ENCODE results near the gene KYNU.
"Not testable (repeated sequence)": the region's sequence is repeated elsewhere in the genome, so short reads cannot be mapped to it uniquely, and the experiment has no call there.

KYNU gene

DNA sequence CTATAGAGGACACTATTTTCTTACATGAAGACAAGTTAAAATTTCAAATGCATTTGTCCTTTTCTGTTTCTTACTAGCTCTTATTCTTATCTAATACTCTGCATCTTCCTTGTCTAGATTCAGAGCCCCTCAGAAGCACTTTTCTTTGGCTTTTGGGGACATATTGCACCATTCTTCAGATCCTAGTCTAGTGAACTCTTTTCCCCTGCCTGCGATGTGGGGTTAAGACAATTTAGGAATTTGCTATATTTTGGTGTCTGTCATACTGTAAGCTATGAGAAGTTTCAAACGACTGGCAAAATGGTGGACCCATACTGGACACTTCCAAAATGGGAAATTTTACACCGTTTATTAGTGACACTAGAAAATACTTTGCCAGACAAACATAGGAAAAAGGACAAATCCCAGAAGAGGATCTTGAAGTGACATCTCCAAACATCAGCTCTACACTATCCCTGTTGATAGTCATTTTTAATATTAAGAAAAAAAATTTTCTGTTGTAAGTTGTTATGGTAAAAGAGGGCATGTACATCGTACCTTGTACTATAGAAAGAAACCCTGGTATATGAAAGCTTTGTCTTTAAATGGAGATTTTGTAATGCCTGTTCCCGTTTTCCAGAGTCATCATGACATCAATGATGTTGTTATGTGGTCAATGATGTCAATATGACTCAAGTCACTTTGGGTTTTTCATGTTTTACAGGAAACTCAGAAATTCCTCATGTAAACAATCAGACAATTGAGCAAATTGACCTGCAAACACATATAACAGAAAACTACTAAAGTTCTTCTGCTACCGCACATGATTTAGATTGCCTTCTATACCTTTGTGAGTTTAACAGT, 4.4 kb upstream of the KYNU start:
- no peak for DNase-seq

DNA sequence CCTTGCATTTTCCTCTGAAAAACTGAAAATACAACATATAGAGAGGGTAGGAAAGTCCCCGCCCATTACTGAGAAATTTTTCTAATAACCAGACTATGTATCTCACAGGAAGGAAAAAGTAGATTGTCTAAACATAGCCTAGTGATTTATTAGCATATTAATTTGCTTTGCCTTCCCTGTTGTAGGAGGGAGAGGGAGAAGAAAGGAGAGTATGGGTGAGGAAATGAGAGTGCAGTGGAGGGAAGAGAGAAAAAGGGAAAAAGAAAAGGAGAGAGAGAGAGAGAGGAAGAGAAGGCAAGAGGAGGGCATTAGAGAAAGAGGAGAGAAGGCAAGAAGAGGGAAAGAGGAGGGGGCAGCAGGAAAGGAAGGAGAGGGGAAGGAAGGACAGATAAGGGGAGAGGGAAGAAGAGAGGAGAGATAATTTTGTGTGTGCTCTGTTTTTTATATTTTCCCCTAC, 3.6 kb upstream of the KYNU start:
- DNase-seq, result no peak

DNA sequence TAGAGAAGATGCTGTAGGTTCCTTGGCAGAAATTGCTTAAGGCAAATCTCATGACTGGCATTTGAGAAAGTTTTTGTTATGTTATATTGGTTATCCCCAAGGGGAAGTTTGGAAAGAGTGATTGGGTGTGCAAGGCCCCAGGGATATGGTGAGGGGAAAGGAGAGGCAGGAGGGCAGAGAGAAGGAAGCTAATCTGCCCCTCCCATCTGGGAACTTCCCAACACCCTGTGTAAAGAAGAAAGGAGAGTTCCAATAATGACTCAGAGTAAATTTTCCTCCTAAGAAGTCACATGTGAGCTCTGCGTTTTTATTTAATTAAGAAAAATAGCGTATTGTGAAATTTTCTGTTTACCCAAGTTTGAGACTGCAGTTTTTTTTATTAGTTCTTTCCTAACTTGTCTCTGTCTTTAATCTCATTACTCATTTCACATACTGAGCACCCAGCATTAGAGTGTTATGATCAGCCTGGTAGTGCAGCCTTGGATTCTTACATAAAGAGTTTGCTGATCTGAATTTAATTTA, 3.1 kb upstream of the KYNU start:
- no peak for DNase-seq

DNA sequence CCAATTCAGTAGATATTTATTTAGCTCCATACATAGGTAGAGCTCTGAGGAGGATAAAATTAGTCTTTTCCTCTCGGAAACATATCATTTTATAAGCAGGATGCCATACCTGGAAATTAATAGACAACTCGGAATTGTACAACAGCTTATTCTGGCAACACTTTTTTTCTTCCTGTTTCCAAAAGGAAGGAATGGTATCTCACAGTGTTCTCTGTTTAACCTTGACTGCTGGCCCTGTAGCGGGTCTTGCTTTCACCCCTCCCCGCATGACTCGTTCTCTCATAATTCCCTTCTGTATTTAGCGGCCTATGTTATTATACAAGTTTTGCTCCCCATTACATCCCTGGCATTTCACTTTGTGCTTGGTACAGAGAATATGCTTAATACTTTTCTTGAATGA, 2.5 kb upstream of the KYNU start:
- DNase-seq, result no peak

DNA sequence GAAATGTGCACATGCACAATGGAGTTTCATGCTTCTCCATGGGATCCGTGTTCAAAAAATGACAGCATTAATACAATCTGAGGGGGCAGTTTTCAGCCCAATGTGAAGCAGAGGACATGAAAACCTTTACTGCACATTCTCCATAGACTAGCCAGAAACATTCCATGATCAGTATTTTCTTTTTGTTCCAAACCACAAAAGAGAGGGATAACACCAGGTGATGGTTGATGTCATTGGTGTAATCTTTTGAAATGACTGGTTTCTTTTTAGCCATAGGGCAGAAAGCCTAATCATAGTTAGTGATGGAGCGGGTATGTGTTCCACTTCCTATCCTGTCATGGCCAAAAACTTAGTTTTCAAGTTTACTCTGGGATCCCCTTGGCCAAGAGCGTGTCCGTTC, 1.8 kb upstream of the KYNU start:
- DNase-seq, result no peak

DNA sequence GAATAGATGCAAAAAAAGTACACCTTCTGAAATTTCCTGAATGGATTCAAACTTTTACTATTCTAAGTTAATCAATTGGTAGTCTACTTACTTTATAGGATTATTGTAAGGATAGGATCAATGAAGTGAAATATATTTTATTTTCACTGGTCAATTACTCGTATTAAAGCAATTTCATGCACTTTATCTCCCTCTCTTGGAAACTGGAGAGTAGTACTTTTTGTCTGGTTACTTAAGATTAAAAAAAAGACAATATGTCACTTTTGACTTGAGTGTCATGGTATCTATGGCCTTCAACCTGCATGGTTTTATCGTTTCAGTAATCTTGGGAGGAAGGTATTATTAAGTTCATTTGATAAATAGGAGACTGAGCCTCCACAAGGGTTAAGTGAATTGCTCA, 1.0 kb upstream of the KYNU start:
- no peak for DNase-seq

DNA sequence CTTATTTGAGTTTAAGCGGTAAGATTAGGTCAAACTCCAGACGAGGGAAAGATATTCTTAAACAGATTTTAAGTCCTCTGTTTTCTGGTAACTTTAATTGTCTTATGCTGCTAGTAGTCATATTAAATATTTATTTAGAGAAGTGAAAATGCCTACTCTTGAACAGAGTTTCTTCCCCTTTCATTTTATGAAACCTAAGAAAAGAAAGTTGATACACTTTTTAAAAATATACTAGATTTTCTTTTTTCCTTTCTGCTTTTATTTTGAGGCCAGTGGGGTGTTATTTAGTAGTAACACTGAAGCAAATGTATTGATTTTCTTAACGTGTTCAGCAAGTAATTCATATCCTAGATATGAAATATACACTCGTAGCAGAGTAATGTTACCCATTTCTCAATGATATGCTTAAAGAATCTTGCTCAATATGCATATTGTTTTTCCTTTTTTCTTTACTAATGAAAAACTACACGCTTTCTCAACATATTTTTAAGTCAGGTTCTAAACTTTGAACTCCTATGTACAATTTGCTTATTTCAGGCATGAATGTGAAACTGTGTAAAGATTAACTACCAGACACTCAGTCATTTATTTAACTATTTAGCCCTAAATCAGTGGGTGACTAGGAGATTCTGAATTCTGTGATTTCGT, 691 bp downstream of the KYNU start:
- DNase-seq, result no peak

DNA sequence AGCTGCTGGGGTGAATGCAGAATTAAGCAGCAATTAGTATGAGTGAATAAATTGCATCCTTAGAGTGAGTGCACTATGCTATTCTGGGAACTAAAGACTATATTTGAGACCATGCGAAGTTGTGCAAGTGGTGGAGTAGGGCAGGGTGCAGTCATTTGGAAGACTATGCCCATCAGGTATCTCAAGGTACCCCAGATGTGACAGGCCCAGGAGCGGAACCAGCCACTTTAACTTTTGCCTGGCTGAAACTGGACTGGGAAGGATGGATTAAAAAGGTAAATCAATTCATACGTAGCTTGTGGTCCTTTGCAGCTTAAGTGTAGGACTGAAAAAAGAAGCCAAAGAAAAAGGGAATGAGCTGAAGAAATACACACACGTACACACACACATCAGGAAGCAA, 1.7 kb downstream of the KYNU start:
- DNase-seq, result no peak

DNA sequence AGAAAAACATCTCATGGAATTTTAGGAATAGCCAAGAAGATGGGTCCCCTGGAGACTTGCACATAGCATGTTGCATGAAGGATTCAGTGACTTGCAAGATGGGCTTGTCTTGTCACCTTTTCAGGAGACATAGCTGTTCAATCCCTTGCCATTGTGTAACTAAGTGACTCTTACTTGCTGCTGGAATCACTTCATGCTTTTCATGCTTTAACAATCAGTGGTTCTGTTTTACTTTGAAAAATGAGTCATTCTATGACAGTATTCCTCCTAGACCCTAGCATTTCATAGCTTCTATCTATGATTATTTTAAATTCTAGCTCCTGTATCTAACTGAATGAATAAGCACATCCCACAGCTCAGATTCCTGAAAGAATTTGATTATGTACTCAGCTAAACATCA, 2.8 kb downstream of the KYNU start:
- DNase-seq, result no peak

DNA sequence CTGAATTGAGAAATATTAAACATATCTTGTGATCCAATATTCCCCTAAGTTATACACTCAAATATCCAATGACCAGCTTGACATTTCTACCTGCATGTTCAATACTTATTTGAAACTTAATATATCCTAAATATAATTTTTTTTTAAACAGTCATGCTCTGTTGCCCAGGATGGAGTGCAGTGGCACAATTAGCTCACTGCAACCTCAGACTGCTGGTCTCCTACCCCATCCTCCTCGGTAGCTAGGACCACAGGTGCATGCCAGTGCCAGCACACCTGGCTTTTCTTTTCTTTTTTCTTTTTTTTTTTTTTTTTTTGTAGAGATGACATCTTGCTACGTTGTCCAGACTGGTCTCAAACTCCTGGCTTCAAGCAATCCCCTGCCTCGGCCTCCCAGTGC, 4.2 kb downstream of the KYNU start:
- no peak for DNase-seq

DNA sequence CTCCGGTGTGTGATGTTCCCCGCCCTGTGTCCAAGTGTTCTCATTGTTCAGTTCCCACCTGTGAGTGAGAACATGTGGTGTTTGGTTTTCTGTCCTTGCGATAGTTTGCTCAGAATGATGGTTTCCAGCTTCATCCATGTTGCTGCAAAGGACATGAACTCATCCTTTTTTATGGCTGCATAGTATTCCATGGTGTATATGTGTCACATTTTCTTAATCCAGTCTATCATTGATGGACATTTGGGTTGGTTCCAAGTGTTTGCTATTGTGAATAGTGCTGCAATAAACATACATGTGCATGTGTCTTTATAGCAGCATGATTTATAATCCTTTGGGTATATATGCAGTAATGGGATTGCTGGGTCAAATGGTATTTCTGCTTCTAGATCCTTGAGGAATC, 5.0 kb downstream of the KYNU start:
- not testable (repeated sequence) for DNase-seq

DNA sequence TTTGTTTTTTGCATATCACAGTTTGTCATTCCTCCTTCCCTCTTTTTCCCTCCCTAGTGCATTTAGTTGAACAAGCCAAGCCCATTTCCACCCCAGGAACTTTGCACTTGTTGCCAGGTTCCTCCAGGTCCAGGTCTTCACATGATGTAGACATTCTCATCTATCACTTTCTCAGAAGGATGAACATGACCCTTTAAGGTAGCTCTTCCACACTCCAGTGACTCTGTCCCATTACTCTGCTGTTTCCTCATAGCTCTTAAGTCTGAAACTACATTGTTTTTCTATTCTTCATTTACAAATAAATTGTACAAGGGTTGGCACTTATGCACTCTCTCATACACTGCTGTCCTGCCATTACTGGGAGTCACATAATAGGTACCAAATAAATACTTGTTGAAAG, 6.1 kb downstream of the KYNU start:
- no peak for DNase-seq

DNA sequence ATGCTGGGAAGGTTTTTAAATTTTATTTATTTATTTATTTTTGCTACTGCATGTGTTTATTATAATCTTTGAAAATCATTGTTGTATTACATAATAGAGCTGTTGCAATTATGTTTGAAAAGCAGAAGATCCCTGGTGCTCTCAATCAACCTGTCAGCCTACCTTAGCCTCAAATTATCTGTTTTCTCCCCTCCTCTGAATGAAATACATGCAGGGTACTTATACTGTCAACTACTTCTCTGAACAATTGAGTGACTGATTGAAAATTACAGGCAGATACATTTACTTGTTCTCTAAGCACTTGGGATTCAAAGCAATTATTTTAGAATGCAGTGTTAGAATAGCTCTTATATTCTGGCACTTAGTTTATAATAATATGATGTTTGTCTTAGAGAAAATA, 8.1 kb downstream of the KYNU start:
- DNase-seq, result no peak

DNA sequence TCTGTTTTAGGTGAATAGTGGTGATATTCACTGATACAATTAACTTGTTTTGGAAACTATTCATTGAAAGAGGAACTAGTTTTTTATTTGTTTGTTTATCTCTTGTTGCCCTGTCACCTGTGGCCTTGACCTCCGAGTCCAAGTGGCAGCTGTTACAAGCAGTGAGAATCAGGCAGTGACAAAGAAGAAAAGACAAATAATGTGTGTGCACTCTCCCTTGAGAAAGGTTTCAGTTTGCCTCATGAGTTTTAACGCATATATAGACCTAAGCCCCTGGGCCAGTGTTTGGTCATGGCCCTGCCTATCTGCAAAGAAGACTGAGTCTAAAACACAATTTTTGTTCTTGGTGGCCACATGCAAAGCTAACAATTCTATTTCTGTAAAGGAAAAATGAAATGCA, 15.3 kb downstream of the KYNU start:
- no peak for DNase-seq

DNA sequence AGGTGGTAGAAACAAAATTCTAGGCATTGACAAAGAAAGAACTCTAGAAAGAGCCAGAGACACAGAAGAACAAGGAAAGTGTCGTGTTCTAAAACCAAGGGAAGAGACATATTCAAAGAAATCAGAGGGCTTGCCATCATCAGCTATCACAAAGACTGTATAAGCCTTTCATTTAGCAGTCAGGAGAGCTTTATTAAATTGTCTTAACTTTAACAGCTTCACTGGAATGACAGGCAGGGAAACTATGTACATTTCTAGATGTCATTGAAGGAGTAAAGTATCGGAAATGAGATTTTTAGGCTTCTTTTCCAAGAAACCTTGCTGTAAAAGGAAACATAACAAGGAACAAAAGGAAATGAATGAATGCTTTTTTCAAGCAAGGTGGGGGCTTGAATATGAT, 15.8 kb downstream of the KYNU start:
- no peak for DNase-seq

DNA sequence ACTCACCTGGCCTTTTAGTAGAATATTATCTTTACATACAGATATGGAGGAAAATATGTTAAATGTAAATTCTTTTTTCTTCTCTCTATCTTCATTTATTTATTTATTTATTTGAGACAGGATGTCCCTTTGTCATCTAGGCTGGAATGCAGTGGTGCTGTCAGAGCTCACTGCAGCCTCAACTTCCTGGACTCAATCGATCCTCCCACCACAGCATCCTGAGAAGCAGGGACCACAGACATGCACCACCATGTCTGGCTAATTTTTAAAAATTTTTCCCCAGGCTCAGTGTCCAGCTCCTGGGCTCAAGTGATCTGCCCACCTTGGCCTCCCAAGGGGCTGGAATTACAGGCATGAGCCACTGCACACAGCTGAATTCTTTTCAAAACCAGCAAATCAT, 20.3 kb downstream of the KYNU start:
- no peak for DNase-seq

DNA sequence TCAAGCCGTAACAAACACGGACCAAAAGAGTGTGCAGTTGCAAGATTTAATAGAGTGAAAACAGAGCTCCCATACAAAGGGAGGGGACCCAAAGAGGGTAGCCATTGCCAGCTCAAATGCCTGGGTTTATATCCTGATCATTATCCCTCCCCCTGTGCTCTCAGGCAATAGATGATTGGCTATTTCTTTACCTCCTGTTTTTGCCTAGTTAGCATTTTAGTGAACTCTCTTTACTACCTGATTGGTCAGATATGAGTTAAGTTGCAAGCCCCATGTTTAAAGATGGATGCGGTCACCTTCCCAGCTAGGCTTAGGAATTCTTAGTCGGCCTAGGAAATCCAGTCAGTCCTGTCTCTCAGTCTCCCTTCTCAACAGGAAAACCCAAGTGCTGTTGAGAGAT, 22.9 kb downstream of the KYNU start:
- not testable (repeated sequence) for DNase-seq

DNA sequence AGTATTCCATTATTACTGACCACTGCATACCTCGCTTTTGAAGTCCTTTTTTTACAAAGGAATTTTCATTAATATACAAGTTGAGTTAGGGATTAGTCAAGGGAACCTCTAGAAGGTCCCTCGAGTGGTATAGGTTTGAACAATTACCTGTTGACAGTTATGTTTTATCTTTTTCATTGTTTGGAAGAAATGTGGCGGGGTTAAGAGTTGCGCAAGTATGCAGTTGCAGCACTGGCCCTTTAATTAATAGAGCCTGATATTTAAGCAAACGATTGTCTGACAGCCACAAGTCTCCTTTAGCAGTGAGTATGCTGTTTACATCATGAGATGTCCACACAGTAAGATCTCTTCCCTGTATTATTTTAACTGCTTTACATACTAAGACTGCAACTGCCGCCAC, 24.3 kb downstream of the KYNU start:
- DNase-seq, result no peak

DNA sequence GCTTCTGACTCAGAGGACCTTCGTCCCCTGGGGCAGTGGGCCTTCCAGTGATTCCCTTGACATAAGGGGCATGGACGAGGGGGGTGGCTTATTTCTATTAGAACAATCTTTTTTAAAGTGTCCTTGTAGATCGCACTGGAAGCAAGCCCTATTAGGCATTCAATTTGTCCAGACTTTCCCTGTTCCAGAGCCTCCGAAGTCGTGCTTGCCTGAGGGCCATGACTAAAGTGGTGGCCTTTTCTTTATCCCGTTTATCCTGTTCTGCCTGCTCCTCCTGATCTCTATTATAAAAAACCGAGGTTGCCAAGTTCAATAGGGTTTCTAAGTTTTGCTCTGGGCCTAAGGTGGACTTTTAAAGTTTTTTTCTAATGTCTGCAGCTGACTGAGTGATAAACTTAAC, 26.3 kb downstream of the KYNU start:
- not testable (repeated sequence) for DNase-seq

DNA sequence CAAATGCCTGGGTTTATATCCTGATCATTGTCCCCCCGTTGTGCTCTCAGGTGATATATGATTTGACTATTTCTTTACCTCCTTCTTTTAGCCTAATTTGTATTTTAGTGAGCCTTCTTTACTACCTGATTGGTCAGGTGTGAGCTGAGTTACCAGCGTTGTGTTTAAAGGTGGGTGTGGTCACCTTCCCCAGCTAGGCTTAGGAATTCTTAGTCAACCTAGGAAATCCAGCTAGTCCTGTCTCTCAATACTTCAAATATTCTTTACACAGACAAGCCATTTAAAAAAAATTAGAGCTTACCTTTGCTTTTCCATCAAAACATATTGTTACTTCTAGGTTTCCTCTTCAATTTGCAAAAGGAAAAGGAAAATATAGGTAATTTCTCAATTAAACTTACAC, 30.2 kb downstream of the KYNU start:
- DNase-seq, result no peak

DNA sequence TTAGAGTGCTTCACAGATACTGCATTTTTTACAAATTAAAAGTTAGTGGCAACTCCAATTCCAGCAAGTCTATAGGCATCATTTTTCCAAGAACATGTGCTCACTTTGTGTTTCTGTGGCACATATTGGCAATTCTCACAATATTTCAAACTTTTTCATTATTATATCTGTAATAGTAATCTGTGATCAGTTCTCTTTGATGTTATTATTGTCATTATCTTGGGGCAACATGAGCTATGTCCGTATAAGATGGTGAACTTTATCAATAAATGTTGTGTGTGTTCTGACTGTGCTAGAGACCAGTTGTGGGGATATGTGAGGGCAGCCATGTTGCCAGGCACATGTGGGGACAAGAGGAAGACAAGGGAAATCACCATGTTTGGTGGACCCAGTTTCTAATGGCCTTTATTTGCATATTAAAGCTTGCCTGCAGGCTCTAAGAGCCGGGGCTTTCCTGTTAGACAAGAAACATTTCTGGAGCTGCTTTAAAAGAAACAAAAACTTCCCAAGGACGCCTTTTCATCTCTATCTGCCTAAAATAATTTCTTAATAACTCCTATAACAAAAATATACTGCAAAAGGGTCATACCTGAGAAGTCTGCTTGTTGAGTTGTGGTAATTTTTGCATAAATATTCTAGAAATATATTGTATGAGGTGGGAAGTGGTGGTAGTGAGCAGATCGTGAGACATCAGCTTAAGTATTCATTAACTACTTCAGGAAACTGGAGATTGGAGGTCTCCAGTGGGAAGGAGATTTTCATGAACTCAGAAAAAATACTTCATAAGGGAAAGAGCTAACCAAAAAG, 37.2 kb downstream of the KYNU start:
- no peak for DNase-seq

DNA sequence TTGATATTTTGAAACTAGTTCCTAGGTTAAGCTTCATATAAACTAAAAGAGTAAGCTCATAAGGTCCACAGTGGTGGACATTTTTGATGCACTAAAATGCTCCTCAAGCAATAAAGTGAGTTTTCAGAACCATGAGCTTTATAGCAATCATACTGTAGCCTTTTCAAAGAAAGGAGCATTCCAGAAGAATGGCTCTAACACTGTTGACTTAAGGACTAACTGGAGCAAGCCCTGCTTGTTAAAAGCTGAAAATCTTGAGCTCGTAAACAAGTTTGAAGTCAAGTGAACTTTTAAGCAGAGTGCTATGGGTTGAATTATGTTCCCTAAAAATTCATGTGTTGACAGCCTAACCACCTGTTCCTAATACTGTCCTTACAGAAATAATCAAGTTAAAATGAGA, 38.0 kb downstream of the KYNU start:
- DNase-seq, result no peak

DNA sequence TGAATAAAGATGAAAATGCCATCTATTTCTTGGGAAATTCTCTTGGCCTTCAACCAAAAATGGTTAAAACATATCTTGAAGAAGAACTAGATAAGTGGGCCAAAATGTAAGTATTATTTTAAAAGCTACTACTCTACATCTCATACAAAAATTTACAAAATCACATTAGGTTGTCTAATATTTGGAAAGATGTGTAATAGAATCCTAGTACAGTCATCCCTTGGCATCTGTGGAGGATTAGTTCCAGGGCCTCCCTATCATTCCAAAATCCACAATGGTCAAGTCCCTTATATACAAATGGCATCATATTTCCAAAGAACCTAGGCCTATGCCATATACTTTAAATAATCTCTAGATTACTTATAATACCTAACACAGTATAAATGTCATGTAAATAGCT, 41.2 kb downstream of the KYNU start:
- DNase-seq, result no peak

DNA sequence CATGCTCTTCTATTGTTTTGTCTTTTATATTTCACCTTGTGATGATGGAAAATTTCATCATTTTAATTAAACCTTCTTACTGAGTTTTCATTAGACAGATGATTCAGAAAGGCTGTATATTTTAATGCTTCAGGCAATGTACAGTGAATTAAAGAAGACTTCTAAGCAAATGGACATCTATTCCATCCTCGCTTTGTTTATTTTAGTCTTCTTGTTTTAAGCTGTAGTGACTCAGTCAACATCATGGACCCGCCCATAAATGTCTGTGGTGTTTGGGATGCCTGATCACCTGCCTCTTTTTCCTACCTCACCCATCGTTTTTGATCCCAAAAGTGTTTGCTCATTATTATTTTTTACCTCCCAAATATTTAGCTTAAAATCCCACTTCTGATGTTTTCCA, 43.1 kb downstream of the KYNU start:
- no peak for DNase-seq
